Lung (tissue), 12 donors: ENCODE data around the gene MSH2. TPM values are rescaled to one million over a fixed set of nuclear protein-coding genes. Genes with fewer than 3 reads are reported as not detected.
A peak's percentile ranks its signal among the peaks of the same experiment; 100 is the strongest.

Experiments used
- ATAC-seq: fragments of 200-7000 bp; cut with Tn5 transposase; one replicate; pipeline ENCODE4 v1.9.1; 2020; ENCODE audit warnings: moderate number of reproducible peaks; ENCODE audit not compliant: insufficient read depth, low FRiP score
- DNase-seq, 3 donors: peaks; one replicate each; pipeline ENCODE4 v3.0.0-alpha.2; 2013 to 2017
- H3K27ac ChIP-seq, 2 donors: one replicate each; pipeline ENCODE4 v1.5.1; 2013; ENCODE audit warnings: mild to moderate bottlenecking in 2 of 2, moderate library complexity in 2 of 2, control low read depth in 1 of 2, inconsistent platforms in 1 of 2, low read depth in 1 of 2, low read length in 1 of 2
- H3K27me3 ChIP-seq, 3 donors: one replicate each; pipeline ENCODE4 v1.5.1; 2013; ENCODE audit warnings: low read length in 2 of 3; ENCODE audit not compliant: control insufficient read depth in 3 of 3, insufficient read depth in 3 of 3
- H3K36me3 ChIP-seq, 4 donors: one replicate each; pipeline ENCODE4 v1.5.1; 2013; ENCODE audit warnings: low read length in 4 of 4, mild to moderate bottlenecking in 1 of 4, moderate library complexity in 1 of 4; ENCODE audit not compliant: control insufficient read depth in 4 of 4, insufficient read depth in 4 of 4
- H3K4me1 ChIP-seq, 5 donors: one replicate each; pipeline ENCODE4 v1.5.1; 2013; ENCODE audit warnings: low read length in 5 of 5, mild to moderate bottlenecking in 2 of 5, moderate library complexity in 1 of 5; ENCODE audit not compliant: control insufficient read depth in 5 of 5, insufficient read depth in 5 of 5
- H3K4me3 ChIP-seq: one replicate; pipeline ENCODE4 v1.5.1; 2013; ENCODE audit warnings: mild to moderate bottlenecking, control low read depth, moderate library complexity
- H3K9ac ChIP-seq, 2 donors: one replicate each; pipeline ENCODE4 v1.5.1; 2013; ENCODE audit warnings: low read length in 2 of 2, control low read depth in 1 of 2; ENCODE audit not compliant: insufficient read depth in 1 of 2
- H3K9me3 ChIP-seq, 4 donors: one replicate each; pipeline ENCODE4 v1.5.1; 2013; ENCODE audit warnings: low read length in 3 of 4, mild to moderate bottlenecking in 1 of 4, moderate library complexity in 1 of 4; ENCODE audit not compliant: control insufficient read depth in 4 of 4, insufficient read depth in 3 of 4
- CTCF ChIP-seq: IDR thresholded peaks from 2 replicates; pipeline ENCODE4 v1.5.1; 2012; ENCODE audit warnings: mild to moderate bottlenecking; ENCODE audit errors: control extremely low read depth, extremely low read depth
- WGBS, 2 donors: extraction: QIAGEN DNeasy Blood & Tissue Kit; methylation state at CpG; one replicate each; pipeline ENCODE4 v1.1.7; 2013; 5-methylcytosine and 5-hydroxymethylcytosine counted together
- polyA plus RNA-seq, 2 donors: library from polyadenylated mRNA; stranded (reverse); fragments of 200-250 nt; gene quantifications; one replicate each; pipeline ENCODE4 v1.2.1, GENCODE V29; 2013
- total RNA-seq, 2 donors: library from RNA; depleted of rRNA in 1 of 2; stranded (reverse); fragments of >200 nt in 1 of 2; gene quantifications; one replicate each; pipeline ENCODE4 v1.2.1, GENCODE V29; 2014 to 2021
- donor health status: control.
- donor health status: control.
- donor health status: Bipolar disorder and iron deficiency.
- donor health status: healthy.
- donor health status: DM: yes; HTN: yes; CAD: no.

The MSH2 gene
- total and polyA plus RNA-seq, 4 donors = 6.4 to 44.9 (median 10.5) TPM

GRCh38 chr2:47484396-47484795 is 81.4 kb downstream of the MSH2 start:
- Histone ChIP-seq H3K9me3 (no peaks in the 10 kb centered on the region), H3K27ac (no peak overlapping the region), H3K36me3 (peaks cover 0 to 13% (median 7%) of the 10 kb centered on the region in 4 donors), H3K4me3 (no peak overlapping the region), H3K9ac (no peak overlapping the region), H3K27me3 (no peaks in the 10 kb centered on the region), H3K4me1 (peaks cover 0 to 6% (median 0%) of the 10 kb centered on the region in 5 donors)
- WGBS, 2 donors = 82 to 90% methylated on average over 5 of the region's 5 CpGs
- peak; percentile 20 to 74 (median 46) for DNase-seq
- ATAC-seq = no peak
- no peak for TF ChIP-seq CTCF

GRCh38 chr2:47485177-47485576 is 82.2 kb downstream of the MSH2 start:
- DNase-seq (peak in 1 of 3 donors; percentile 15), ATAC-seq (no peak)
- Histone ChIP-seq H3K4me1 (peaks cover 0 to 5% (median 0%) of the 10 kb centered on the region in 5 donors), H3K9ac (no peak overlapping the region), H3K27me3 (no peaks in the 10 kb centered on the region), H3K9me3 (no peaks in the 10 kb centered on the region), H3K27ac (no peak overlapping the region), H3K4me3 (no peak overlapping the region), H3K36me3 (peaks cover 0 to 13% (median 7%) of the 10 kb centered on the region in 4 donors)
- no peak for TF ChIP-seq CTCF
- WGBS, 2 donors = 92 to 99% methylated on average over 3 of the region's 3 CpGs

- TF ChIP-seq CTCF = no peak
- Histone ChIP-seq H3K9me3 (no peaks in the 10 kb centered on the region), H3K4me3 (no peak overlapping the region), H3K36me3 (peaks cover 0 to 9% (median 5%) of the 10 kb centered on the region in 4 donors), H3K9ac (no peak overlapping the region), H3K27me3 (no peaks in the 10 kb centered on the region), H3K27ac (no peak overlapping the region), H3K4me1 (peaks cover 0 to 5% (median 0%) of the 10 kb centered on the region in 5 donors)
- ATAC-seq (no peak), DNase-seq (no peak)
- WGBS, 2 donors = 88 to 91% methylated on average over 6 of the region's 6 CpGs
These were observed 82.9 kb downstream of the MSH2 start for GRCh38 chr2:47485751-47486300.
